Fibroblast of villous mesenchyme (primary cell): ENCODE results near the gene CLRN3. TPM values are rescaled to one million over a fixed set of nuclear protein-coding genes. Genes with fewer than 3 reads are reported as not detected.
A peak's percentile ranks its signal among the peaks of the same experiment; 100 is the strongest.

Experiments
- DNase-seq: peaks from one replicate; pipeline ENCODE4 v3.0.0-alpha.2; 2010; ENCODE audit warnings: low read depth
- H3K4me3 ChIP-seq: 2 replicates; pipeline ENCODE4 v1.5.1; 2011; ENCODE audit warnings: low read depth, mild to moderate bottlenecking, low read length
- total RNA-seq: library from RNA; depleted of rRNA; stranded (reverse); fragments of >200 nt; gene quantifications from 2 replicates; pipeline ENCODE4 v1.2.3, GENCODE V29; 2012
- TF ChIP-seq, protein P1 (sequence below): IDR thresholded peaks from 2 replicates; pipeline ENCODE4 v1.5.1; 2012; ENCODE audit warnings: low read depth, mild to moderate bottlenecking, low read length; ENCODE audit not compliant: insufficient read depth

Gene CLRN3
- total RNA-seq, 1 donor, result not detected

DNA sequence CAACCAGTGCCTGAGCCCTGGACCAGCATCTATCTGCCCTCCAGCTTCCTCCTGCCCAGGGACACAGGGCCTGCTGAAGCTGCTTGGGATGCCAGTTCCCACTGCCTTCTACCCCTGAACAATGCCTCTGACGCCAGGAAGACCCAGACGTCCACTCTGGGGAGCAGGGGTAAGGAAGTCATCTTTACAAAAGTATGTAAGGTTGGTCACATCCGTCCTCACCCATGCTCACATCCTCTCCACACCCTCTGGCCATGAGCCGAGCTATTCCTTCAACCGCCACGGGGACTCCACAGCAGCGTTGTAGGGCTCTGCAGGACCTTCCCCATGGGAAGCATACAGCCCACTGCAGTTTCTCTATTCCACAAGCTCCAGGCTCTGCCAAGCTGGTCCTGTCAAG is 58.5 kb downstream of the CLRN3 start:
- TF ChIP-seq, protein P1, sequence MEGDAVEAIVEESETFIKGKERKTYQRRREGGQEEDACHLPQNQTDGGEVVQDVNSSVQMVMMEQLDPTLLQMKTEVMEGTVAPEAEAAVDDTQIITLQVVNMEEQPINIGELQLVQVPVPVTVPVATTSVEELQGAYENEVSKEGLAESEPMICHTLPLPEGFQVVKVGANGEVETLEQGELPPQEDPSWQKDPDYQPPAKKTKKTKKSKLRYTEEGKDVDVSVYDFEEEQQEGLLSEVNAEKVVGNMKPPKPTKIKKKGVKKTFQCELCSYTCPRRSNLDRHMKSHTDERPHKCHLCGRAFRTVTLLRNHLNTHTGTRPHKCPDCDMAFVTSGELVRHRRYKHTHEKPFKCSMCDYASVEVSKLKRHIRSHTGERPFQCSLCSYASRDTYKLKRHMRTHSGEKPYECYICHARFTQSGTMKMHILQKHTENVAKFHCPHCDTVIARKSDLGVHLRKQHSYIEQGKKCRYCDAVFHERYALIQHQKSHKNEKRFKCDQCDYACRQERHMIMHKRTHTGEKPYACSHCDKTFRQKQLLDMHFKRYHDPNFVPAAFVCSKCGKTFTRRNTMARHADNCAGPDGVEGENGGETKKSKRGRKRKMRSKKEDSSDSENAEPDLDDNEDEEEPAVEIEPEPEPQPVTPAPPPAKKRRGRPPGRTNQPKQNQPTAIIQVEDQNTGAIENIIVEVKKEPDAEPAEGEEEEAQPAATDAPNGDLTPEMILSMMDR, result no peak
- DNase-seq, result no peak

DNA sequence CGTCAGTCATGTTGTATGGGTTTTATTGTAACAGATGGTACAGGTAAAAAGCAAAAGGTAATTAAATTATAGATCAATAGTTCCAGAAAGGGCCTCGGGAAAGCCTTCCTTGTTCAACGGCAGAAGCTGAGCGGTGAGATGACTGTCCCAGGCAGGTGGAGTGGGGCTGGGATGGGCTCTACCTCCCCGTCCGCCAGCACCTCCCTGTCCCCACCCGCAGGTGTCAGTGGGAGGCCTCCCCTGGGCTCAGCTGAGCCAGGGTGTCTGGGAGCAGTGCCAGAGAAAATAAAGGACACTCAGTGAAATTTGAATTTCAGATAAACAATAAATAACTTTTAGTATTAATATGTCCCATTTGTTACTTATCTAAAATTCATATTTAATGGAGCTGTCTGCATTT is 58.9 kb downstream of the CLRN3 start:
- TF ChIP-seq, protein P1, result no peak
- DNase-seq, result no peak
- no peak overlapping the region for H3K4me3 ChIP-seq

More for the DNA sequence above, 58.5 kb downstream of the CLRN3 start:
- no peak overlapping the region for H3K4me3 ChIP-seq

DNA sequence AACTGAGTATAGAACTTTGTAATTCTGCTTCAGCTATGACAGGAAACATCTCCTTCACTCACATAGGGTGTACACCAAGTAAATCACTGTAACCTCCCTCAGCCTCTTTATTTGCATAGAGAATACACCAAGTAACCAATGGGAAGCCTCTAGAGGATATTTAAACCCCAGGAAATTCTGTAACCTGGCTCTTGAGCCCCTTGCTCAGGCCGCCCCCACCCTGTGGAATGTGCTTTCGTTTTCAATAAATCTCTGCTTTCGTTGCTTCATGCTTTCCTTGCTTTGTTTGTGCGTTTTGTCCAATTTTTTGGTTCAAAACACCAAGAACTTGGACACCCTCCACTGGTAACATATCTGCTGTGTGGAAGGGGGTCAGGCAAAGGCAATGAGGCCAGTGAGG is 60.2 kb downstream of the CLRN3 start:
- H3K4me3 ChIP-seq, result peak overlapping the region; percentile 3
- TF ChIP-seq, protein P1, result no peak
- DNase-seq, result peak; percentile 24

DNA sequence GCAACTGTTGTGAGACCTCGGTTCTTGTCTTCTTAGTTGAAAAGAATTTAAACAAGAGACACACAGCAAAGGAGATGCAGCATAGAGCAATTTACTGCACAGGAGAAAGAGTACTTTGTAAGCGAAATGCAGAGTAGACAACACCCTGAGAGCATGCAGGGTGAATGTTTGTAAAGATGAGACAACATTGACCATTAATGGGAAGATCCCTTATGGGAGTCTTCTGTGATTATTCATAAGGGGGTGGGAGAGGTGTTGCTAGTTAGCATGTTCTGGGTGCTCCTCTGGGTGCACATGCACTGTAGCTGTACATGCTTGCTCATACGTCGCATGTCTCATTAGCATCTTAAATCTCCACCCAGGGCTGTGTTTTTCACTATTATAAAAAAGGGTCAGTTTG is 62.3 kb downstream of the CLRN3 start:
- TF ChIP-seq, protein P1, result no peak
- no peak for DNase-seq
- no peak overlapping the region for H3K4me3 ChIP-seq

Other genes starting within 250 kb of the CLRN3 start
- not detected in 2 replicates for gene FOXI2, start 155.8 kb downstream of the CLRN3 start, total RNA-seq
- 10.3 and 11.2 TPM in 2 replicates for gene PTPRE, start 14.2 kb upstream of the CLRN3 start, total RNA-seq
- 14.2 and 21.2 TPM in 2 replicates for gene MKI67, start 233.5 kb upstream of the CLRN3 start, total RNA-seq